ENCODE results near the gene ENTPD6. TPM values are rescaled to one million over a fixed set of nuclear protein-coding genes. Genes with fewer than 3 reads are reported as not detected.

ENTPD6 gene
- total RNA-seq = 10 to 100 TPM; 28.8 to 48.4 (median 34.6) TPM
- long read RNA-seq, partial matches to known transcripts = 0 of 3 reads
- long read RNA-seq, other reads (novel, unspliced or antisense) = 0 of 3 reads

- Histone ChIP-seq H3K27me3 (no peaks in the 10 kb centered on the region), H3K36me3 (no peaks in the 10 kb centered on the region)
- 28% methylated on average over 15 of the region's 75 CpGs for WGBS (ENCODE audit: insufficient coverage, low coverage, low lambda C conversion rate, missing lambda C conversion rate)
Observed at GRCh38 chr20:25195014-25195961, at the start of gene ENTPD6. ENTPD6 (plus strand) TSS chr20:25195712; CDS start chr20:25206537, 10,825 bp downstream.

GRCh38 chr20:25146976-25147375, 48.5 kb upstream of the ENTPD6 start:
- ATAC-seq = peak in 1 of 4 donors; percentile 17
- no peaks in the 10 kb centered on the region for H3K36me3 ChIP-seq
- H3K4me3 ChIP-seq = no peak overlapping the region
- no peak overlapping the region for H3K27ac ChIP-seq
- TF ChIP-seq, protein P1, sequence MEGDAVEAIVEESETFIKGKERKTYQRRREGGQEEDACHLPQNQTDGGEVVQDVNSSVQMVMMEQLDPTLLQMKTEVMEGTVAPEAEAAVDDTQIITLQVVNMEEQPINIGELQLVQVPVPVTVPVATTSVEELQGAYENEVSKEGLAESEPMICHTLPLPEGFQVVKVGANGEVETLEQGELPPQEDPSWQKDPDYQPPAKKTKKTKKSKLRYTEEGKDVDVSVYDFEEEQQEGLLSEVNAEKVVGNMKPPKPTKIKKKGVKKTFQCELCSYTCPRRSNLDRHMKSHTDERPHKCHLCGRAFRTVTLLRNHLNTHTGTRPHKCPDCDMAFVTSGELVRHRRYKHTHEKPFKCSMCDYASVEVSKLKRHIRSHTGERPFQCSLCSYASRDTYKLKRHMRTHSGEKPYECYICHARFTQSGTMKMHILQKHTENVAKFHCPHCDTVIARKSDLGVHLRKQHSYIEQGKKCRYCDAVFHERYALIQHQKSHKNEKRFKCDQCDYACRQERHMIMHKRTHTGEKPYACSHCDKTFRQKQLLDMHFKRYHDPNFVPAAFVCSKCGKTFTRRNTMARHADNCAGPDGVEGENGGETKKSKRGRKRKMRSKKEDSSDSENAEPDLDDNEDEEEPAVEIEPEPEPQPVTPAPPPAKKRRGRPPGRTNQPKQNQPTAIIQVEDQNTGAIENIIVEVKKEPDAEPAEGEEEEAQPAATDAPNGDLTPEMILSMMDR (IDR thresholded peaks at IDR 0.05) = no peak
- TF ChIP-seq POLR2A (IDR thresholded peaks at IDR 0.05) = no peak
- no peak for DNase-seq
- intact Hi-C loops (cut with DNase I) = no loop called here
- H3K4me1 ChIP-seq = peaks cover 0 to 3% (median 0%) of the 10 kb centered on the region in 4 donors
- H3K27me3 ChIP-seq = peaks cover 0 to 8% of the 10 kb centered on the region in 2 donors
- no peaks in the 10 kb centered on the region for H3K9me3 ChIP-seq
- 95% methylated on average over 4 of the region's 8 CpGs for WGBS (ENCODE audit: insufficient coverage, low coverage, low lambda C conversion rate, missing lambda C conversion rate)

More at GRCh38 chr20:25195014-25195961, at the start of gene ENTPD6:
- intact Hi-C loops (cut with DNase I) = loop anchor here in 1 of 2 donors (10.0 kb wide), 1 partner anchor 80 kb away; no protein-coding TSS in a partner anchor
- Histone ChIP-seq H3K4me1 (peaks cover 0 to 7% (median 3%) of the 10 kb centered on the region in 4 donors), H3K4me3 (peak within 1 kb of the TSS; percentile 72 to 94 (median 88)), H3K9me3 (no peaks in the 10 kb centered on the region), H3K27ac (peak within 1 kb of the TSS; percentile 80 to 85 (median 84))
- peak; percentile 94 to 96 (median 96) for ATAC-seq
- TF ChIP-seq POLR2A (IDR thresholded peaks at IDR 0.05) = peak; percentile 70
- TF ChIP-seq, protein P1 (IDR thresholded peaks at IDR 0.05) = peak in 2 of 4 donors; percentile 14 to 23
- DNase-seq = peak; percentile 94 to 95 (median 94)

DNA sequence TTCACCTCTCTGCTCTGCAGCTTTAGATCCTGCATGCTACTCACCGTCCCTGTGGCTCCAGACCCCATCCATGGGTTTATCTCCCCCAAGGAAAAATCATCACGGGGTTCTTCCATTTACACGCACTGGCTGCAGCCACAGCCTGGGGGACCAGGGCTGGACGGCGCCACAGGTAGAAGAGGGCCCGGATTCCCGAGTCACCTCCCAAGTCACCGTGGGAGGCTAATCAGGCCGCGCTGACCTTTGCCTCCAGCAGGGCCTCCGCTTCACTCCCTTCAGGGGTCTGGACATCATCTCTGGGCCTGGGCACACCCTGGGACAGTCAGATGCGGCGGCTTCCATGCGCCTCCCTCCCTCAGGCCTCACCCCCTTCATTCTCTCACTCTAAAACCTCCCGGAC, 47.8 kb upstream of the ENTPD6 start:
- no peak overlapping the region for H3K27ac ChIP-seq
- TF ChIP-seq POLR2A (IDR thresholded peaks at IDR 0.05) = no peak
- TF ChIP-seq, protein P1 (IDR thresholded peaks at IDR 0.05) = no peak
- peaks cover 0 to 3% (median 0%) of the 10 kb centered on the region in 4 donors for H3K4me1 ChIP-seq
- intact Hi-C loops (cut with DNase I) = no loop called here
- no peaks in the 10 kb centered on the region for H3K9me3 ChIP-seq
- peaks cover 0 to 8% of the 10 kb centered on the region in 2 donors for H3K27me3 ChIP-seq
- ATAC-seq (no peak), DNase-seq (no peak)
- no peaks in the 10 kb centered on the region for H3K36me3 ChIP-seq
- H3K4me3 ChIP-seq = no peak overlapping the region
- WGBS (ENCODE audit: insufficient coverage, low coverage, low lambda C conversion rate, missing lambda C conversion rate) = no CpG with 5 or more reads among the region's 15 CpGs

DNA sequence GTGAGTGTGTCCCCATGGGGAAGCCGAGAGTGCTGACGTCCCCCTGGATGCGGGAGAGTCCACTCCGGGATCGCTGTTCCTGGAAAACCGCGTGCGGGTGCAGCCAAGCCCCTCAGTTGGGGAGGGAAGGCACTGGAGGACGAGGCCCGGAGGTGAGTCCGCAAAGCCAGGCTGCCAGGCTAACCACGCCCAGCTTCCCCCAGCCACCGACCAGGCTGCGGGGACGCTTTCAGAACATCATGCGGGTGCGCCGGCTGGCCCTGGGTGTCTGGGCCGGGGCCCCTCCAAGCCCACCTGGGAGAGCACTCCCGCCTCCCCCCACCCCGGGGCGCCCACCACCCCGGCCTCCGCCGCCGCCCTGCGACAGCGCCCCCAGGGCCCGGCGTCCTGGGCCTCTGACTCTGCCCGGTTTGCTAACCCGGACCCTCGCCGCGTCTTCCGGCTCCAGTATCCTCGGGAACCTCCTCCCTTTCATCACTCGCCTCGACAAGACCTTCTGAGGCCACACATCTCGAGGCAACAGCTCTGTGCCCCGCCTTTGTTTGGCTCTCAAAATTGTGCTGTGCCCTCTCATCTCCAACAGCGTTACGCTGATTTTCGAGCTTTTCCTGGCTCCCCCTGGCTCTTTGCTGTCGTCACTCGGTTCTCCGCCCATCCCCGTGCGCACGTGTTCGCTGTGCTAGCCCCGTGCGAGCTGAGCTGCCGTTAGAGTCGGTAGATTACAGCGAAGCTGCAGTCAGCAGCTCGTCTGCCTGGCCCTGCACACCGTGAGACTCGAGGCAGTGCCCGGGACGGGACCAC, 47.1 kb upstream of the ENTPD6 start:
- DNase-seq = no peak

More for the DNA sequence above, 47.1 kb upstream of the ENTPD6 start:
- Histone ChIP-seq H3K27ac (no peak overlapping the region), H3K9me3 (no peaks in the 10 kb centered on the region), H3K36me3 (no peaks in the 10 kb centered on the region), H3K27me3 (peaks cover 0 to 8% of the 10 kb centered on the region in 2 donors), H3K4me1 (peaks cover 0 to 3% (median 0%) of the 10 kb centered on the region in 4 donors), H3K4me3 (no peak overlapping the region)
- peak; percentile 36 to 43 (median 41) for ATAC-seq
- WGBS (ENCODE audit: insufficient coverage, low coverage, low lambda C conversion rate, missing lambda C conversion rate) = 11% methylated on average over 37 of the region's 61 CpGs
- intact Hi-C loops (cut with DNase I) = no loop called here
- TF ChIP-seq POLR2A (IDR thresholded peaks at IDR 0.05) = no peak

All from right lobe of liver (tissue), 6 donors.